Measurements from ENCODE around the gene GABBR2.

The GABBR2 gene

DNA sequence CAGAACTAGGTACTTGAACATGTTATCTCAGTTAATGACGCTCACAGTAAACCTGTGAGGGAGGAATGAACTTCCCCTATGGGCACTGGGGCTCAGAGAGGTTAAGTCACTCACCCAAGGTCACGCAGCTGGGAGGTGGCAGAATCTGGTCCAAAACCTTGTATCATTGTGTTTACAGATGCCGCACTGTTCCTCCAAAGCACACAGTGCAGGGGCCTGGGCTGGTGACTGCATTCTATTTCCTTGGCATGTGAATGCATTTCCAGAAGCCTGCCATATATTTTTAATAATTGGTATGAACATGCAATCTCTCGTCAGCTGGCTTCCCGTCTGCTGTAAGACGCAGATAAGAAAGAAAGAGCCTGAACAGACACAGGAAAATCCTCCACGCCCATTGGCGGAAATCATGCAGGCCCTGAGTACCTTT lies 376.3 kb downstream of the GABBR2 start:
- Mint-ChIP-seq H3K9me3 (no peaks in the 10 kb centered on the region), H3K4me3 (no peak overlapping the region), H3K27me3 (peaks cover 16% of the 10 kb centered on the region), H3K4me1 (ENCODE audit: low read depth) (no peaks in the 10 kb centered on the region), H3K36me3 (ENCODE audit: low read depth) (no peaks in the 10 kb centered on the region), H3K27ac (no peak overlapping the region)
- no peak for DNase-seq

DNA sequence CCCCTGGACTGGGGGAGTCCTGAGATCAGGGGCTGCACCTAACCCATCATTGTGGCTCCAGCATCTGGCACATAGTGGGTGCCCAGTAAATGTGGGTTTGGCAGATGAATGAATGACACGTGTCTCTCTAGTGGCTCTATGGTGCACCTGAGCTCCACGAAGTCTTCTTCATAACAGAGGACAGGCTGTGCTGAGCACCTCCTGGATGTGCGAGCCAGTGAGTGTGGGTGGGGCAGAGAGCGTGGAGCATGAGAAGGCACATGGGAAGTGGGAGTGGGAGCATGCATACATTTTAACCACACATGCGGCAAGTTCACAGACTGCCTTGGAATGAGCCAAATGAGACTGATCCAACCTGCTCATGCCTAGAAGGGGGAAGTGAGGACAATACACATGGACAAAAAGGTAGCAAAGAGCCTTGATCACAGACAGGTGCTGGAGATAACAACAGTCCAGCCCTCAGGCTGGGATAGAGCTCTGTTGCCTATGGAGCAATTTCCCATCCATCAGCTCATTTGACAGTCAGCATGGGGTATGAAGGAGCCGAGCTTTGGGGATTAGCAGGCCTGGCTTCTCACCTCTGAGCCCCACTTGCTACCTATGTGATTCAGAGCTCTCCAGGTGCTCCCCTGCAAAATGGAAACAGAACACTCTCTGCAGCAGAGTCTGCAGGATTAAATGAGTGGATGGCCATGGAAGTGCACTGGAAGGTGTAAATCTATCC lies 377.0 kb downstream of the GABBR2 start:
- no peaks in the 10 kb centered on the region for H3K36me3 Mint-ChIP-seq (ENCODE audit: low read depth)
- H3K27ac Mint-ChIP-seq, result no peak overlapping the region
- H3K9me3 Mint-ChIP-seq, result no peaks in the 10 kb centered on the region
- no peak overlapping the region for H3K4me3 Mint-ChIP-seq
- DNase-seq, result no peak
- no peaks in the 10 kb centered on the region for H3K4me1 Mint-ChIP-seq (ENCODE audit: low read depth)
- peaks cover 16% of the 10 kb centered on the region for H3K27me3 Mint-ChIP-seq

DNA sequence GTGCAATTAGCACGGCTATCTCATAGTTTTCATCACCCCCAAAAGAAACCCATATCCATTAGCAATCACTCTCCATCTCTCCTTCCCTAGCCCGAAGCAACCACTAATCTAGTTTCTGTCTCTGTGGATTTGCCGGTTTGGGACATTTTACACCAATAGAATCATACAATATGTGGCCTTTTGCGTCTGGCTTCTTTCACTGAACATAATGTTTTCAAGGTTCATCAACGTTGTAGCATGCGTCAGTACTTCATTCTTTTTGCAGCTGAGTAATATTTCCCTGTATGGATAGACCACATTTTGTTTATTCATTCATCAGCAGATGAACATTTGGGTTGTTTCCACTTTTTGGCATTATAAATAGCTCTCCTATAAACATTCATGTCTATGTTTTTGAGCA lies 377.9 kb downstream of the GABBR2 start:
- no peak for DNase-seq
- no peak overlapping the region for H3K27ac Mint-ChIP-seq
- H3K27me3 Mint-ChIP-seq, result peaks cover 13% of the 10 kb centered on the region
- no peaks in the 10 kb centered on the region for H3K4me1 Mint-ChIP-seq (ENCODE audit: low read depth)
- no peaks in the 10 kb centered on the region for H3K9me3 Mint-ChIP-seq
- H3K36me3 Mint-ChIP-seq (ENCODE audit: low read depth), result no peaks in the 10 kb centered on the region
- H3K4me3 Mint-ChIP-seq, result no peak overlapping the region

DNA sequence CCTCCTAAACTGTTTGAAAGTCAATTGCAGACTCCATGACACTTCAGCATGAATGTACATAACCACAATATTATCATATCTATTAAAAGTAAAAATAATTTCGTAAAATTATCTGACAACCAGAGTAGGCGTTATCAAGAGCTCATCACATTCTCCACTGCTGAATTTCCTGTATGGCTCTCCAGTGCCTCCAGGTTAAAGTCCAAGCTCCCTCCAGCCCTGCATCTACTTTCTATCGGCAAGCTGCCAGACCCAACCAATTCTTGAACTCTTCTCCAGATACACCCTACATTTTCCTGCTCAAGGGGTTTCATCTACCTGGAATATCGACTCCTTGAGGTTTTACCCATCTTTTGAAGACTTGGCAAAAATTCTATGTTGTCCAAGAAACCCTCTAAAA lies 378.8 kb downstream of the GABBR2 start:
- no peaks in the 10 kb centered on the region for H3K36me3 Mint-ChIP-seq (ENCODE audit: low read depth)

DNA sequence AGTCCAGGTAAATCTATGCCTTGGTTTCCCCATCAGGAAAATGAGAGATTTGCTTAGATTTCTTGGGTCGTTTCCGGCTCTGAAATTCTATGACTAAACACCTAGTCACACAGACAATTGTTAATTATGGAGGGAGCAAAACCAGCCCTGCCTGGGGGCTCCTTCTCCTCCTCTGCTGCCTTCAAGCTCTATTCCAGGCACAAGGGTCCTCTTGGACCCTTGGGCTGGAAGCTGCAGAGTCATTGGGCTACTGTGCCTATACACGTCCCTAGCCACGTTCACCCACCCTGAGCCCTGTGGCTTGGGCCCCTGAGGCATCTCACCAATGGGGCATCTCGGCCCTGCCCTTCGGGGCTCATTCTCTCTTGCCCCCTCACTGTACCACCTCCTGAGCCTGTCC lies 379.5 kb downstream of the GABBR2 start:
- no peaks in the 10 kb centered on the region for H3K9me3 Mint-ChIP-seq
- peaks cover 11% of the 10 kb centered on the region for H3K27me3 Mint-ChIP-seq
- no peak overlapping the region for H3K27ac Mint-ChIP-seq
- H3K4me1 Mint-ChIP-seq (ENCODE audit: low read depth), result peaks cover 4% of the 10 kb centered on the region
- no peak for DNase-seq
- H3K4me3 Mint-ChIP-seq, result no peak overlapping the region
- no peaks in the 10 kb centered on the region for H3K36me3 Mint-ChIP-seq (ENCODE audit: low read depth)

More for the DNA sequence above, 378.8 kb downstream of the GABBR2 start:
- Mint-ChIP-seq H3K4me1 (ENCODE audit: low read depth) (no peaks in the 10 kb centered on the region), H3K27ac (no peak overlapping the region), H3K4me3 (no peak overlapping the region), H3K9me3 (no peaks in the 10 kb centered on the region), H3K27me3 (peaks cover 11% of the 10 kb centered on the region)
- no peak for DNase-seq

DNA sequence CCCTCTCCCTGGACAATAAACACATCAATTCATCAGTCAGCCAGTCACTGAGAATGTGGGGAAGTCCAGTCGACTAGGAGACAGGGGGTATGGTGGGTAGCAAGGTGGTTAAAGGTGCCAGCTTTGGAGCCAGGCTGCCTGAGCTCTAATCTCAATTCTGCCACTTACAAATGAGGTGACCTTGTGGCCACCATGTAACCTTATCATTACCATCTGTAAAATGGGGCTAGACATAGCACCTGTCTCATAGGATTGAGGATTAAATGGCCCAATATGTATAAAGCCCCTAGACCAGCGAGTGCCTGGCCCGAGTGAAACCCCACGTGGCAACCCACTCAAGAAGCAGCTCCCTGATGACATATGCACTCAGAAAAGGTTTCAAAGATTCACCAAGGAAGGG lies 380.0 kb downstream of the GABBR2 start:
- H3K4me3 Mint-ChIP-seq, result no peak overlapping the region
- H3K9me3 Mint-ChIP-seq, result no peaks in the 10 kb centered on the region
- peaks cover 11% of the 10 kb centered on the region for H3K27me3 Mint-ChIP-seq
- no peaks in the 10 kb centered on the region for H3K36me3 Mint-ChIP-seq (ENCODE audit: low read depth)
- no peak for DNase-seq
- H3K27ac Mint-ChIP-seq, result no peak overlapping the region
- H3K4me1 Mint-ChIP-seq (ENCODE audit: low read depth), result peaks cover 6% of the 10 kb centered on the region

DNA sequence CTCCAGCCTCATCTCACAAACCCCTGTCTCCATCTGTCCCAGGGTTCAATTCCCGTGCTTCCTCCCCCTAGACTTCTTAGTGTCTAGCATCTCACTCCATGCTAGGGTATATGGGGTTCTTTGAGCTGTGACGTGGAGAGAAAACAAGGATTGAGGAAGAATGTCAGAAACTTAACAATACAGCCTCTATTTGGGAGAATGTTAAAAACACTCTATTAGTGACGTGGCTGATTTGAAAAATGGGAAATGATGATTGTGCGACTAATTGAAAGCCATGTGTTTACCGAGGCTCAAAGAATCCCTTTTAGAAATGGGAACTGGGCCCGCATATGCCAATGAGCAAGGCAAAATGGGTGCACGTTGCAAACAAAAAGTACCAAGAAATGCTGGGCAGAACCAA lies 380.6 kb downstream of the GABBR2 start:
- H3K4me3 Mint-ChIP-seq, result no peak overlapping the region
- H3K4me1 Mint-ChIP-seq (ENCODE audit: low read depth), result peaks cover 6% of the 10 kb centered on the region
- H3K36me3 Mint-ChIP-seq (ENCODE audit: low read depth), result no peaks in the 10 kb centered on the region
- peaks cover 11% of the 10 kb centered on the region for H3K27me3 Mint-ChIP-seq
- no peak for DNase-seq
- no peaks in the 10 kb centered on the region for H3K9me3 Mint-ChIP-seq
- no peak overlapping the region for H3K27ac Mint-ChIP-seq

DNA sequence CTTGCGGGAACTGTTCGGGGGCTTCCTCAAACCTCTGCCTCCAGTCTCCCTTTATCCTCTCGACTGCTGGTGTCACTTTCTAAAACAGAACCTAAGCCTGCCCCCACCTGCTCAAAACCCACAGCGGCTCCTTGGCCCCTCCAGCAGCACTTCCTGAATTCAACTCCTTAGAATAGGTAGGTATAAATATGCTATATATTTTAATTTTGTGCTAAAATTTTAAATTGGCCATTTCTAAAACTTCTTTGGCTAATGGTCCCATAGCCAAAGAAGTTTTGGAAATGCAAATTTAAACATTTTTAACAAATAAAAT lies 381.5 kb downstream of the GABBR2 start:
- peaks cover 6% of the 10 kb centered on the region for H3K4me1 Mint-ChIP-seq (ENCODE audit: low read depth)

DNA sequence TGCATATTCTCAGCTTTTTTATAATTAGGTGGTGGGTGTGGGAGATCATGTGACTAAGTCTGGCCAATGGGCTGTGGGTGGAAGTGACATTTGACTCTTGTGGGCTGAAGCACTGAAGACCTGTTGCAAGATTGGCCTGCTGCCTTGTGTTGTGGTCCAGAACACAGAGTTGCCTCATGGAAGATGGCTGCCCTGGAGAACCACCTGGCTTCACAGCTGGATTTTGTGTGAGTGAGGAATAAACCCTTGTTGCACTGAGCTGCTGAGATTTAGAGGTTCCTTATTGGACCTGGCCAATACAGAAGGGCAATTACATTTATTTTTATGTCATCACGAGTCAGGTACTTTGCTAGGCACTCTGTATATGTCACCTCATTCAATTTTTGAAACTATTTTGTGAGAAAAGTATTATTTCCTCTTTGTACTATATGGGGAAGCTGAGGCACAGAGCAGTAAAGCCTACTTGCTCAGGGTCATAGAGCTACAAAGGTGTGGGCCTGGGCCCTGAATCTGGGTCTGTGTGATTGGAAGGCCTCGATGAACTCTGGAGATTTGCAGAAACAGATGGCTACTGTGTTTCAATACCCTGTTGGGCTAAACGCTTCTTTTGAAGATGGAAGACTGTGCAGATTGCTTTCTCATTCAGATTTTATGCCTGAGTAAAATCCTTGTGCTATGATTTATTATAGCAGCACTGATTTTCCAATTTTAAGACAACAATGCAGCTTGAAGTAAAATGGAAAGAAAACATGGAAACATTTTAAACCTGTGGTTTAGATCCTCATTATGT lies 382.1 kb downstream of the GABBR2 start:
- peaks cover 6% of the 10 kb centered on the region for H3K4me1 Mint-ChIP-seq (ENCODE audit: low read depth)
- H3K27ac Mint-ChIP-seq, result no peak overlapping the region
- peaks cover 6% of the 10 kb centered on the region for H3K27me3 Mint-ChIP-seq
- no peaks in the 10 kb centered on the region for H3K9me3 Mint-ChIP-seq
- no peak overlapping the region for H3K4me3 Mint-ChIP-seq
- no peaks in the 10 kb centered on the region for H3K36me3 Mint-ChIP-seq (ENCODE audit: low read depth)
- no peak for DNase-seq

More for the DNA sequence above, 381.5 kb downstream of the GABBR2 start:
- no peak for DNase-seq
- Mint-ChIP-seq H3K4me3 (no peak overlapping the region), H3K27me3 (peaks cover 10% of the 10 kb centered on the region), H3K36me3 (ENCODE audit: low read depth) (no peaks in the 10 kb centered on the region), H3K27ac (no peak overlapping the region), H3K9me3 (no peaks in the 10 kb centered on the region)

DNA sequence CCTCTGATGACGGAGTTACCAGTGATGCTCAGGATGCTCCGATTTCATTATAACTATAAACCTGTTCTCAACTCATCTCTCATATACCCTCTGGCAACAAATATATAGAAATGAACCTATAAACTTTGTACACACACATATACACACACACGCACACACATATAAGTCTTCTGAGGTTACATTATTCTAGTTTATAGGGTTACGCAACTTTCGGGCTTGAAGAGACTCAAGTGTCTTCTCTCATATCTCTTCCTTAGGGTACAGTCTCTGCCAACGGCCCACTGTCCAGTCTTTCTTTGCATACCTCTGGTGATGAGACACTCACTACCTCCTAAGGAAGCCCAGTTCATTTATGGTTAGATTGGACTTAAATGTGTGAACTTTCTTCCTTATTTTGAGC lies 383.9 kb downstream of the GABBR2 start:
- Mint-ChIP-seq H3K4me3 (no peak overlapping the region), H3K4me1 (ENCODE audit: low read depth) (peaks cover 6% of the 10 kb centered on the region), H3K27me3 (no peaks in the 10 kb centered on the region), H3K27ac (no peak overlapping the region), H3K36me3 (ENCODE audit: low read depth) (no peaks in the 10 kb centered on the region), H3K9me3 (no peaks in the 10 kb centered on the region)
- DNase-seq, result no peak

DNA sequence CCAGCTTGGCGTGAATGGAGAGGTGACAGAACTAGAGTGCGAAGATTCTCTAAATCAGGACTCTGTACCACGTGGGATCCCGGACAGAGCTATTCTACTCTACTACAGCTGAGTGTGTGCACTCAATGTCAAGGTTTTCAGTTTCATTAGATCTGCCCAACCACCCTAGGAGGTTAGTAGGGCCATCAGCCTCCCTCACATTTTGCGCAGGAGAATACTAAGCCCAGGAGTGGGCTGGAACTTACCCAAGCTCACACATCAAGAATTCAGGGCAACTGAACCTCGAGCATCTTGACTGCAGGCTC lies 385.0 kb downstream of the GABBR2 start:
- Mint-ChIP-seq H3K4me1 (ENCODE audit: low read depth) (peaks cover 6% of the 10 kb centered on the region), H3K27me3 (no peaks in the 10 kb centered on the region), H3K9me3 (no peaks in the 10 kb centered on the region), H3K4me3 (no peak overlapping the region), H3K27ac (no peak overlapping the region), H3K36me3 (ENCODE audit: low read depth) (no peaks in the 10 kb centered on the region)
- DNase-seq, result no peak

DNA sequence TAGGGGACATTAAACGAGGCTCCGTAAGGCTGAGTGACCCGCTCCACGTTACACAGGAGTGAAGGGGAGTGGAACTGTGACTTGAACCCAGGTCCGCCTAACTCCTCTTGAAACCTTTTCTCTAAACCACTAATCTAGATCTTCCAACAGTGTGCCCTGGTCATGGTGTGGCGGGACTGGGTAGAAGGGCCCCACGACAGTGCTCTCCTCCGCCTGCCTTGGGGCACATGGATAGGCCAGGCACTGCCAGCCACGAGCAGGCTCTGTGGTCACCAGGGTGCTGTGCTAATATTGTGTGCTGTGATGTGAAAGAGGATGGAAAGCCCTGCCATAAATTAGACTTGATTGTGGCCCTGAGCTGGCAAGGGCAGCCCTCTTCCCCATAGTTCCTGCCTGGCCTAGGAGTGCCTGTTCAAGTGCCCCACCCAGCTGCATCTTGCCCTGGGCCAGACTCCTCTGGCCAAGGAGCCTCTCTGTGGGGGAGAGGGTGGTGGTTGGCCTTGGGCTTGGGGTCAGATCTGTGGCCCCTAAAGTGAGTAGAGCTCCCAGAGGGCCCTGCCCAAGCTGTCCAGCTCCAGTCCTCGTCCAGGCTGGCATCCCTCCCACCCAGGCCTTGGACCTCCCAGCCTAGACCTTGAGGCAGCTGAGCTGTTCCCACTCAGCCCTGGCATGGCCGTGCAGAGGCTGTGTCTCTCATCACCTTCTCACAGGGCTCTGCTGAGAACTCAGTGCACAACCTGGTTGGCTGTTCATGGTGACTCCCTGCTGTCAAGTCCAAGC lies 385.5 kb downstream of the GABBR2 start:
- Mint-ChIP-seq H3K4me1 (ENCODE audit: low read depth) (peaks cover 6% of the 10 kb centered on the region), H3K4me3 (no peak overlapping the region), H3K27ac (no peak overlapping the region), H3K36me3 (ENCODE audit: low read depth) (no peaks in the 10 kb centered on the region), H3K27me3 (no peaks in the 10 kb centered on the region), H3K9me3 (no peaks in the 10 kb centered on the region)
- DNase-seq, result no peak

DNA sequence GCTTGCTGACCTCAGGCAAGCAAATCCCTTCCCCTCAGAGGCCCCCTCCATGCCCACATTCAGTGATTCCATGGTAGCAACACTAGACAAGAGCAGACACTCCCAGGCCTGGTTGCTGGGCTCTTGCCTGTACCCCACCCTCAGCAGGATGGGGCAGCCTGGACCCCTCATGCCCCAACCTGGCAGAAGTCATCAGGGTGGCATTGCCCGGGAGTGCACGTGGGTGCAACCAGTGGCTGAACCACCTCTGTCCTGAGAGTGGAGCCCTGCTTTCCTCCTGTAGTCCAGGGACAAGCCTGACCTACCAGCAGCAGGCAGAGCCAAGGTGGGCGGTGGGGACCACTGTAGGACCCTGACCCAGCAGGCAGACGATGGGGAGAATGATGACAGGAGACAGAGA lies 387.5 kb downstream of the GABBR2 start:
- Mint-ChIP-seq H3K9me3 (no peaks in the 10 kb centered on the region), H3K4me3 (no peak overlapping the region), H3K4me1 (ENCODE audit: low read depth) (peaks cover 6% of the 10 kb centered on the region), H3K27ac (no peak overlapping the region), H3K27me3 (no peaks in the 10 kb centered on the region), H3K36me3 (ENCODE audit: low read depth) (no peaks in the 10 kb centered on the region)
- no peak for DNase-seq

DNA sequence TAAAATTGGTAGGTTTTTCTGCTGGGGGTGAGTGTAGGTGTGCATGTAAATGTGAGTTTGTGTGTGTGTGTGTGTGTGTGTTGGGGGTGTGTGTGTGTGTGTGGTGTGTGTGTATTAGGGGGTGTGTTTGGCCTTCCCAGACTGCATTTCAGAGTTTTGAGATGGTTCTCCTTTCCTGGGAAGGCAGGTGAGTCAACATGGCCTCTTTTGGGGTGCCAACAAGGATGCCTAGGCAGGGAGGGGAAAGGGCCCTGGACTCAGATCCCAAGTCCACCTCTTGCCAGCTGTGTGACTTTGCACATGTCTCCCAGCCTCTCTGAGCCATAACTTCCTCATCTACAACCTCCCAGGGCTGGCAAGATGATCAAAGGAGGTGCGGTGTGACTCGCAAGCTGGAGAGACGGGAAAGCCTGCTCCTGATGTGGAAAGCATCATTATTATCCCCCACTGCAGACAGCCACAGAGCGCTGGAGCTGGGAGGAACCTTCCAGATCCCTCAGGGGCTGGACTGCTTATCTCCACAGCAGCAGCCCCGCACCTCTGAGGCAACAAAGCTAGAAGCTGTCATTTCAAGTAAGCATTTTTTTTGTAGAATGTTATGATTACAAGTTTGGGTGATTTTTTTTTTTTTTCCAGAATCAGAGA lies 389.8 kb downstream of the GABBR2 start:
- H3K27me3 Mint-ChIP-seq, result peaks cover 7% of the 10 kb centered on the region
- H3K4me3 Mint-ChIP-seq, result no peak overlapping the region
- no peaks in the 10 kb centered on the region for H3K36me3 Mint-ChIP-seq (ENCODE audit: low read depth)
- DNase-seq, result no peak
- no peaks in the 10 kb centered on the region for H3K9me3 Mint-ChIP-seq
- H3K27ac Mint-ChIP-seq, result no peak overlapping the region
- H3K4me1 Mint-ChIP-seq (ENCODE audit: low read depth), result peaks cover 2% of the 10 kb centered on the region

Data from activated T-cell treated with anti-CD3 and anti-CD28 coated beads, Interleukin-2, amount 50 U/mL, for 24 hours (primary cell).